ENCODE data around the gene OR2A12. TPM values are rescaled to one million over a fixed set of nuclear protein-coding genes. Genes with fewer than 3 reads are reported as not detected.

OR2A12 gene
- total and polyA plus RNA-seq, 5 donors from 2014 or later: 0.06 TPM; not detected in 4

DNA sequence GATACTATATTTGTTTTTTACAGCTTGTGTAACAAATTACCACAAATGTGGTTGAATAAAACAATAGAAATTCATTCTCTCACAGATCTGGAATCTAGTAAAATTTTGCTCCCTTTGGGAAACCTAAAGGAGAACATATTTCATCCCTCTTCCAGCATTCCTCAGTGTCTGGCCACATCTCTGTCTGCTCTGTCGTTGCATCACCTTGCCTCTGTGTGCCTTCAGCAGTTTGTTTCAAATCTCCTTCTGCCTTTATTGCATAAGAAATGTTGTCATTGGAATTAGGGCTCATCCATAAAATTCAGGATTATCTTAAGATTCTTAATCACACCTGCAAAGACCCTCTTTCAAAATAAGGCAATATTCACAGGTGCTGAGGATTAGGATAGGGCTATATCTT lies 51.4 kb downstream of the OR2A12 start:
- Mint-ChIP-seq H3K4me1 (peaks cover 0 to 2% (median 0%) of the 10 kb centered on the region in 4 donors), H3K36me3 (no peaks in the 10 kb centered on the region), H3K9me3 (no peaks in the 10 kb centered on the region), H3K4me3 (no peak overlapping the region), H3K27me3 (peaks cover 18% of the 10 kb centered on the region), H3K27ac (no peak overlapping the region)
- no peak overlapping the region for H3K4me3 ChIP-seq (ENCODE audit: low read depth, low read length)
- ATAC-seq (ENCODE audit: low read depth in 2 of 2) (no peak), DNase-seq (no peak)
- no peak overlapping the region for H3K27ac ChIP-seq (ENCODE audit: insufficient read depth, low read length, poor library complexity, severe bottlenecking)
- H3K36me3 ChIP-seq (ENCODE audit: control insufficient read depth, insufficient read depth, low read length): no peaks in the 10 kb centered on the region
- no peaks in the 10 kb centered on the region for H3K9me3 ChIP-seq (ENCODE audit: control insufficient read depth in 2 of 2, low read length in 2 of 2)
- H3K27me3 ChIP-seq (ENCODE audit: control insufficient read depth, insufficient read depth, low read length): peaks cover 4% of the 10 kb centered on the region
- H3K4me1 ChIP-seq (ENCODE audit: control insufficient read depth, insufficient read depth, low read length, poor library complexity, severe bottlenecking): no peaks in the 10 kb centered on the region

GRCh38 chr7:144142187-144142586 lies 56.1 kb downstream of the OR2A12 start:
- ATAC-seq (ENCODE audit: low read depth in 2 of 2): no peak
- H3K9me3 Mint-ChIP-seq: peaks cover 0 to 8% (median 3%) of the 10 kb centered on the region in 7 donors
- DNase-seq: no peak
- H3K27me3 Mint-ChIP-seq: peaks cover 22% of the 10 kb centered on the region
- Histone ChIP-seq H3K36me3 (ENCODE audit: control insufficient read depth, insufficient read depth, low read length) (no peaks in the 10 kb centered on the region), H3K27me3 (ENCODE audit: control insufficient read depth, insufficient read depth, low read length) (peaks cover under 1% of the 10 kb centered on the region), H3K4me3 (ENCODE audit: low read depth, low read length) (no peak overlapping the region), H3K27ac (ENCODE audit: insufficient read depth, low read length, poor library complexity, severe bottlenecking) (no peak overlapping the region), H3K9me3 (ENCODE audit: control insufficient read depth in 2 of 2, low read length in 2 of 2) (peaks cover 0 to 3% of the 10 kb centered on the region in 2 experiments), H3K4me1 (ENCODE audit: control insufficient read depth, insufficient read depth, low read length, poor library complexity, severe bottlenecking) (no peaks in the 10 kb centered on the region)
- no peaks in the 10 kb centered on the region for H3K4me1 Mint-ChIP-seq
- H3K4me3 Mint-ChIP-seq: no peak overlapping the region
- peak overlapping the region in 1 of 3 donors; percentile 38 for H3K27ac Mint-ChIP-seq
- H3K36me3 Mint-ChIP-seq: no peaks in the 10 kb centered on the region

DNA sequence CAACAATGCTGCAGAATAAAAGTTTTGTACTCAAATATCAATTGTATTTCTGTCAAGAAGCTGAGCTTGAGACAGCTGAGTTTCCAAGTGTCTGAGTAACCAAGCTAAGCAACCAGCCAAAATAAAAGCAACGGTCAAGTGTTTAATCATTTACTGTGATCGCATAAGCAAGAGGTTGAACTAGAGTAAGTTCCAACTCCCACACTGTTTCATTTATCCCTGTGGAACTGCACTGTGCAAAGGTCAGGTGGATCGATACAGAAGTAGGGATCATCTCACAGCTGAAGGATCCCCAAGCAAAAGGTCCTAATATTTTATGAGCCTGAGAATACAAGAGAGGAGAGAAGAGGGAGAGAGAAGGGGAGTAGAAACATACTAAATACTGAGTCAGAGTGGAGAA lies 58.3 kb downstream of the OR2A12 start:
- Histone ChIP-seq H3K9me3 (ENCODE audit: control insufficient read depth in 2 of 2, low read length in 2 of 2) (peaks cover 21 to 22% of the 10 kb centered on the region in 2 experiments), H3K4me1 (ENCODE audit: control insufficient read depth, insufficient read depth, low read length, poor library complexity, severe bottlenecking) (no peaks in the 10 kb centered on the region), H3K27ac (ENCODE audit: insufficient read depth, low read length, poor library complexity, severe bottlenecking) (no peak overlapping the region), H3K4me3 (ENCODE audit: low read depth, low read length) (no peak overlapping the region), H3K27me3 (ENCODE audit: control insufficient read depth, insufficient read depth, low read length) (no peaks in the 10 kb centered on the region), H3K36me3 (ENCODE audit: control insufficient read depth, insufficient read depth, low read length) (no peaks in the 10 kb centered on the region)
- H3K9me3 Mint-ChIP-seq: peaks cover 9 to 22% (median 14%) of the 10 kb centered on the region in 7 donors
- H3K36me3 Mint-ChIP-seq: no peaks in the 10 kb centered on the region
- ATAC-seq (ENCODE audit: low read depth in 2 of 2): no peak
- H3K27ac Mint-ChIP-seq: no peak overlapping the region
- H3K4me3 Mint-ChIP-seq: no peak overlapping the region
- H3K27me3 Mint-ChIP-seq: peaks cover 32% of the 10 kb centered on the region
- no peaks in the 10 kb centered on the region for H3K4me1 Mint-ChIP-seq
- no peak for DNase-seq

- peaks cover 40% of the 10 kb centered on the region for H3K27me3 Mint-ChIP-seq
- no peak overlapping the region for H3K4me3 Mint-ChIP-seq
- Histone ChIP-seq H3K4me3 (ENCODE audit: low read depth, low read length) (no peak overlapping the region), H3K27me3 (ENCODE audit: control insufficient read depth, insufficient read depth, low read length) (no peaks in the 10 kb centered on the region), H3K9me3 (ENCODE audit: control insufficient read depth in 2 of 2, low read length in 2 of 2) (peaks cover 21 to 24% of the 10 kb centered on the region in 2 experiments), H3K27ac (ENCODE audit: insufficient read depth, low read length, poor library complexity, severe bottlenecking) (no peak overlapping the region), H3K36me3 (ENCODE audit: control insufficient read depth, insufficient read depth, low read length) (no peaks in the 10 kb centered on the region), H3K4me1 (ENCODE audit: control insufficient read depth, insufficient read depth, low read length, poor library complexity, severe bottlenecking) (no peaks in the 10 kb centered on the region)
- ATAC-seq (ENCODE audit: low read depth in 2 of 2) (no peak), DNase-seq (no peak)
- H3K36me3 Mint-ChIP-seq: no peaks in the 10 kb centered on the region
- no peaks in the 10 kb centered on the region for H3K4me1 Mint-ChIP-seq
- H3K27ac Mint-ChIP-seq: no peak overlapping the region
- H3K9me3 Mint-ChIP-seq: peaks cover 10 to 39% (median 16%) of the 10 kb centered on the region in 7 donors
Measured at GRCh38 chr7:144148224-144148827, 62.2 kb downstream of the OR2A12 start.

Other genes with a start within 250 kb of the OR2A12 start
- gene TCAF1, start 184.1 kb upstream of the OR2A12 start, total RNA-seq: 9.6 TPM
- 10 to 100 TPM in 2 of 4 donors, 1 to 10 TPM in 2; 5.6 to 13.0 (median 9.3) TPM for gene TCAF1, start 184.1 kb upstream of the OR2A12 start, polyA plus RNA-seq
- gene OR2F2, start 151.0 kb upstream of the OR2A12 start, total RNA-seq: not detected
- gene OR2F2, start 151.0 kb upstream of the OR2A12 start, polyA plus RNA-seq: not detected
- not detected for gene OR2F1, start 131.4 kb upstream of the OR2A12 start, total RNA-seq
- not detected for gene OR2F1, start 131.4 kb upstream of the OR2A12 start, polyA plus RNA-seq
- gene OR6B1, start 86.0 kb upstream of the OR2A12 start, total RNA-seq: not detected
- gene OR6B1, start 86.0 kb upstream of the OR2A12 start, polyA plus RNA-seq: not detected
- not detected for gene OR2A5, start 37.3 kb upstream of the OR2A12 start, total RNA-seq
- gene OR2A5, start 37.3 kb upstream of the OR2A12 start, polyA plus RNA-seq: not detected
- not detected for gene OR2A25, start 16.5 kb upstream of the OR2A12 start, total RNA-seq
- not detected for gene OR2A25, start 16.5 kb upstream of the OR2A12 start, polyA plus RNA-seq
- not detected for gene OR2A2, start 23.3 kb downstream of the OR2A12 start, total RNA-seq
- gene OR2A2, start 23.3 kb downstream of the OR2A12 start, polyA plus RNA-seq: not detected
- gene OR2A14, start 36.9 kb downstream of the OR2A12 start, total RNA-seq: not detected
- not detected for gene OR2A14, start 36.9 kb downstream of the OR2A12 start, polyA plus RNA-seq
- gene CTAGE4, start 97.2 kb downstream of the OR2A12 start, total RNA-seq: 3.8 TPM
- under 1 TPM in 1 of 4 donors, not detected in 3; 0.29 TPM for gene CTAGE4, start 97.2 kb downstream of the OR2A12 start, polyA plus RNA-seq
- gene ARHGEF35, start 109.6 kb downstream of the OR2A12 start, total RNA-seq: 3.5 TPM
- gene ARHGEF35, start 109.6 kb downstream of the OR2A12 start, polyA plus RNA-seq: 1 to 10 TPM; 1.7 to 4.2 (median 2.8) TPM
- gene OR2A42, start 153.3 kb downstream of the OR2A12 start, total RNA-seq: 0.30 TPM
- under 1 TPM in 2 of 4 donors, not detected in 2; 0.14 to 0.24 TPM for gene OR2A42, start 153.3 kb downstream of the OR2A12 start, polyA plus RNA-seq
- gene OR2A7, start 178.5 kb downstream of the OR2A12 start, total RNA-seq: 6.0 TPM
- under 1 TPM; 0.17 to 0.98 (median 0.39) TPM for gene OR2A7, start 178.5 kb downstream of the OR2A12 start, polyA plus RNA-seq
- not detected for gene CTAGE8, start 183.0 kb downstream of the OR2A12 start, total RNA-seq
- under 1 TPM in 3 of 4 donors, not detected in 1; 0.35 to 0.54 (median 0.46) TPM for gene CTAGE8, start 183.0 kb downstream of the OR2A12 start, polyA plus RNA-seq
- gene OR2A1, start 226.1 kb downstream of the OR2A12 start, total RNA-seq: not detected
- under 1 TPM in 3 of 4 donors, not detected in 1; 0.20 to 0.87 (median 0.38) TPM for gene OR2A1, start 226.1 kb downstream of the OR2A12 start, polyA plus RNA-seq

All from CD4-positive, CD25-positive, alpha-beta regulatory T cell (primary cell).